AG04450 (cell line): Measurements from ENCODE around the gene CORO2B. TPM values are rescaled to one million over a fixed set of nuclear protein-coding genes. Genes with fewer than 3 reads are reported as not detected.

ENCODE experiments used
- CTCF ChIA-PET: fragments of 300-600, 350-600 bp; formaldehyde crosslinking; extraction: SDS; loops from one replicate; lab custom pipeline; 2022; ENCODE audit warnings: antibody characterized with exemption, inconsistent platforms; lab: Charles Lee
- POLR2A ChIA-PET: fragments of 350-600 bp; formaldehyde crosslinking; extraction: SDS; loops from one replicate; lab custom pipeline; 2021; ENCODE audit warnings: antibody characterized with exemption, inconsistent platforms; lab: Yijun Ruan, JAX
- DNase-seq: peaks from one replicate; pipeline ENCODE4 v3.0.0-alpha.2; 2011; ENCODE audit warnings: low read depth, low spot score
- H3K27ac ChIP-seq: one replicate; pipeline ENCODE4 v1.5.1; 2012; ENCODE audit warnings: low read depth, low read length, control low read depth
- H3K27me3 ChIP-seq: one replicate; pipeline ENCODE4 v1.6.0; 2012; ENCODE audit warnings: low read length; ENCODE audit not compliant: control insufficient read depth, insufficient read depth
- H3K4me3 ChIP-seq: 2 replicates; pipeline ENCODE4 v1.5.1; 2011; ENCODE audit warnings: mild to moderate bottlenecking, low read depth, low read length, control low read depth
- H3K9me3 ChIP-seq: 2 replicates; pipeline ENCODE4 v1.5.1; 2012; ENCODE audit warnings: low read length; ENCODE audit not compliant: control insufficient read depth, insufficient read depth
- CTCF ChIP-seq: IDR thresholded peaks from 2 replicates; pipeline ENCODE4 v1.5.1; 2011; ENCODE audit warnings: low read depth, low read length, control low read depth, inconsistent platforms
- polyA plus RNA-seq: library from polyadenylated mRNA; depleted of rRNA; stranded (reverse); fragments of >200 nt; gene quantifications from 2 replicates; pipeline ENCODE4 v1.2.3, GENCODE V29; 2011

Gene CORO2B
- polyA plus RNA-seq, 1 experiment = 16.1 TPM

- H3K4me3 ChIP-seq = no peak overlapping the region
- no peak for DNase-seq
- H3K9me3 ChIP-seq = no peaks in the 10 kb centered on the region
- CTCF ChIA-PET = interaction anchor here (0.5 kb wide), 1 partner anchor 9 kb away, joined by 3 read pairs; no protein-coding TSS in a partner anchor
- H3K27me3 ChIP-seq = no peaks in the 10 kb centered on the region
- no peak overlapping the region for H3K27ac ChIP-seq
- POLR2A ChIA-PET = no interaction called here
- no peak for TF ChIP-seq CTCF
These were observed 103.5 kb downstream of the CORO2B start for GRCh38 chr15:68682330-68682729.

- CTCF ChIA-PET = interaction anchor here (0.5 kb wide), 1 partner anchor 9 kb away, joined by 3 read pairs; no protein-coding TSS in a partner anchor
These were observed 104.2 kb downstream of the CORO2B start for GRCh38 chr15:68683026-68683425.

GRCh38 chr15:68683551-68683950 lies 104.8 kb downstream of the CORO2B start:
- DNase-seq = no peak
- H3K27me3 ChIP-seq = no peaks in the 10 kb centered on the region
- H3K4me3 ChIP-seq = no peak overlapping the region
- no peak for TF ChIP-seq CTCF
- no peak overlapping the region for H3K27ac ChIP-seq
- H3K9me3 ChIP-seq = no peaks in the 10 kb centered on the region
- POLR2A ChIA-PET = no interaction called here
- CTCF ChIA-PET = no interaction called here

More at GRCh38 chr15:68683026-68683425, 104.2 kb downstream of the CORO2B start:
- no peak overlapping the region for H3K27ac ChIP-seq
- H3K4me3 ChIP-seq = no peak overlapping the region
- no peaks in the 10 kb centered on the region for H3K27me3 ChIP-seq
- POLR2A ChIA-PET = no interaction called here
- TF ChIP-seq CTCF = no peak
- H3K9me3 ChIP-seq = no peaks in the 10 kb centered on the region
- DNase-seq = no peak

- no peak for DNase-seq
- H3K9me3 ChIP-seq = no peaks in the 10 kb centered on the region
- ChIA-PET POLR2A (no interaction called here), CTCF (interaction anchor here (3.0 kb wide), 1 partner anchor 11 kb away, joined by 19 read pairs; no protein-coding TSS in a partner anchor)
- H3K27me3 ChIP-seq = no peaks in the 10 kb centered on the region
- TF ChIP-seq CTCF = no peak
- H3K27ac ChIP-seq = no peak overlapping the region
- no peak overlapping the region for H3K4me3 ChIP-seq
These were observed 105.7 kb downstream of the CORO2B start for GRCh38 chr15:68684476-68684875.

GRCh38 chr15:68687136-68687735 lies 108.4 kb downstream of the CORO2B start:
- DNase-seq = no peak
- no peak for TF ChIP-seq CTCF
- CTCF ChIA-PET = no interaction called here

More at GRCh38 chr15:68687136-68687735, 108.4 kb downstream of the CORO2B start:
- Histone ChIP-seq H3K9me3 (no peaks in the 10 kb centered on the region), H3K27me3 (no peaks in the 10 kb centered on the region), H3K27ac (no peak overlapping the region), H3K4me3 (no peak overlapping the region)
- POLR2A ChIA-PET = no interaction called here
